ENCODE data around the gene MAPK8.

DNA sequence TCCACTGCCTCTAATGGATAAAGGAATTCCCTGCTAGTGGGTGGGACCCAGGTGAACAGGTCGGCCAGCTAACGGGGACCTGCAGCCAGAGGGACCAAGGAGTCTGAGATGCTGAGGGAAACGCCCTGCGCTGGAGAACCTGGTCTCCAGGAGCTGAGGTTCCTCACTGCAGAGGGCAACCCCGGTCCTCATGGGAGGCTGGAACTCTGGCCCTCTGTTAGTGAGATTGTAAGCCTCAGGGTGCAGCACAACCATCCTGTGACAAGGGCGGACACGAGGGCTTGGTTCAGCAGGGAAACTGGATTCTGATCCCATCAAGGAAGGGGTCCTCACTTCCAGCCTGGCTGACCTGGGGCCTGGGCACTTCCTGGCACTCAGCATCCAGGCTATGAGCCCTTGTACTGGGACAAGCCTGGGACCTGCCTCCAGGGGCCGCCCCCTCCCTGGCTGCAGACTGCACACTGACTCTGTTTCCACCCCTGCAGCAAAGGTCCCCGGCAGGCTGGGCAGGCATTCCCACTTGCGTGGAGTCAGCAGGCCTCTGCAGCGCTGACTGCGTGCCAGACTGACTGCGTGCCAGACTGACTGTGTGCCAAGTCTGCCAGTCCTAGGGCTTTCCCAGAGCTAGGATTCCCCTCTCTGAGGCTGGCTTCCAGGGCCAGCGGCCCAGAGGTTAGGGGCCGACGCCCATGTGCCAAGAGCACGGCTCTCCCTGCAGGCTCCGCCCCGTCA lies 143.2 kb downstream of the MAPK8 start:
- TF ChIP-seq, protein P1, sequence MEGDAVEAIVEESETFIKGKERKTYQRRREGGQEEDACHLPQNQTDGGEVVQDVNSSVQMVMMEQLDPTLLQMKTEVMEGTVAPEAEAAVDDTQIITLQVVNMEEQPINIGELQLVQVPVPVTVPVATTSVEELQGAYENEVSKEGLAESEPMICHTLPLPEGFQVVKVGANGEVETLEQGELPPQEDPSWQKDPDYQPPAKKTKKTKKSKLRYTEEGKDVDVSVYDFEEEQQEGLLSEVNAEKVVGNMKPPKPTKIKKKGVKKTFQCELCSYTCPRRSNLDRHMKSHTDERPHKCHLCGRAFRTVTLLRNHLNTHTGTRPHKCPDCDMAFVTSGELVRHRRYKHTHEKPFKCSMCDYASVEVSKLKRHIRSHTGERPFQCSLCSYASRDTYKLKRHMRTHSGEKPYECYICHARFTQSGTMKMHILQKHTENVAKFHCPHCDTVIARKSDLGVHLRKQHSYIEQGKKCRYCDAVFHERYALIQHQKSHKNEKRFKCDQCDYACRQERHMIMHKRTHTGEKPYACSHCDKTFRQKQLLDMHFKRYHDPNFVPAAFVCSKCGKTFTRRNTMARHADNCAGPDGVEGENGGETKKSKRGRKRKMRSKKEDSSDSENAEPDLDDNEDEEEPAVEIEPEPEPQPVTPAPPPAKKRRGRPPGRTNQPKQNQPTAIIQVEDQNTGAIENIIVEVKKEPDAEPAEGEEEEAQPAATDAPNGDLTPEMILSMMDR (IDR thresholded peaks at IDR 0.05 in 8 of 11, conservative IDR thresholded peaks at IDR 0.05 in 3 of 11): no peak
- no peak for TF ChIP-seq POLR2A (IDR thresholded peaks at IDR 0.05)
